ENCODE measurements around the gene SYT8. TPM values are rescaled to one million over a fixed set of nuclear protein-coding genes. Genes with fewer than 3 reads are reported as not detected.

Gene SYT8
- total RNA-seq, 4 donors from 2014 or later, result not detected

DNA sequence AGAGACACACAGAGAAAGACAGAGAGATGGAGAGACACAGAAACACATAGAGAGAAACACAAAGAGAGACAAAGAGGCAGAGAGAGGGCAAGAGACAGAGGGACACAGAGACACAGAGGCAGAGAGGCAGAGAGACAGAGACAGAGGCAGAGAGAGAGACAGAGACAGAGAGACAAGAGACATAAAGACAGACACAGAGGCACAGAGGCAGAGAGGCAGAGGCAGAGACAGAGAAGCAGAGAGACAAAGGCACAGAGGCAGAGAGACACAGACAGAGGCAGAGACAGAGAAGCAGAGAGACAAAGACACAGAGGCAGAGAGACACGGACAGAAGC is 10.3 kb downstream of the SYT8 start:
- no peaks in the 10 kb centered on the region for H3K36me3 ChIP-seq
- 83% methylated on average over 1 of the region's 1 CpG for WGBS
- DNase-seq (ENCODE audit: extremely low spot score), result no peak
- no peak for TF ChIP-seq EP300 (IDR thresholded peaks at IDR 0.05)
- TF ChIP-seq, protein P1, sequence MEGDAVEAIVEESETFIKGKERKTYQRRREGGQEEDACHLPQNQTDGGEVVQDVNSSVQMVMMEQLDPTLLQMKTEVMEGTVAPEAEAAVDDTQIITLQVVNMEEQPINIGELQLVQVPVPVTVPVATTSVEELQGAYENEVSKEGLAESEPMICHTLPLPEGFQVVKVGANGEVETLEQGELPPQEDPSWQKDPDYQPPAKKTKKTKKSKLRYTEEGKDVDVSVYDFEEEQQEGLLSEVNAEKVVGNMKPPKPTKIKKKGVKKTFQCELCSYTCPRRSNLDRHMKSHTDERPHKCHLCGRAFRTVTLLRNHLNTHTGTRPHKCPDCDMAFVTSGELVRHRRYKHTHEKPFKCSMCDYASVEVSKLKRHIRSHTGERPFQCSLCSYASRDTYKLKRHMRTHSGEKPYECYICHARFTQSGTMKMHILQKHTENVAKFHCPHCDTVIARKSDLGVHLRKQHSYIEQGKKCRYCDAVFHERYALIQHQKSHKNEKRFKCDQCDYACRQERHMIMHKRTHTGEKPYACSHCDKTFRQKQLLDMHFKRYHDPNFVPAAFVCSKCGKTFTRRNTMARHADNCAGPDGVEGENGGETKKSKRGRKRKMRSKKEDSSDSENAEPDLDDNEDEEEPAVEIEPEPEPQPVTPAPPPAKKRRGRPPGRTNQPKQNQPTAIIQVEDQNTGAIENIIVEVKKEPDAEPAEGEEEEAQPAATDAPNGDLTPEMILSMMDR (IDR thresholded peaks at IDR 0.05), result no peak
- no peak for TF ChIP-seq POLR2AphosphoS5 (IDR thresholded peaks at IDR 0.05)
- TF ChIP-seq POLR2A (IDR thresholded peaks at IDR 0.05; ENCODE audit: low read depth), result no peak
- H3K4me1 ChIP-seq, result peaks cover 13 to 25% (median 19%) of the 10 kb centered on the region in 4 donors
- intact Hi-C loops (cut with DNase I), result no loop called here
- no peak overlapping the region for H3K4me3 ChIP-seq
- H3K27ac ChIP-seq (replicated peaks in 1 of 4), result peak overlapping the region in 3 of 4 donors; percentile 2 to 23 (median 11)
- H3K27me3 ChIP-seq, result no peaks in the 10 kb centered on the region
- no peaks in the 10 kb centered on the region for H3K9me3 ChIP-seq

DNA sequence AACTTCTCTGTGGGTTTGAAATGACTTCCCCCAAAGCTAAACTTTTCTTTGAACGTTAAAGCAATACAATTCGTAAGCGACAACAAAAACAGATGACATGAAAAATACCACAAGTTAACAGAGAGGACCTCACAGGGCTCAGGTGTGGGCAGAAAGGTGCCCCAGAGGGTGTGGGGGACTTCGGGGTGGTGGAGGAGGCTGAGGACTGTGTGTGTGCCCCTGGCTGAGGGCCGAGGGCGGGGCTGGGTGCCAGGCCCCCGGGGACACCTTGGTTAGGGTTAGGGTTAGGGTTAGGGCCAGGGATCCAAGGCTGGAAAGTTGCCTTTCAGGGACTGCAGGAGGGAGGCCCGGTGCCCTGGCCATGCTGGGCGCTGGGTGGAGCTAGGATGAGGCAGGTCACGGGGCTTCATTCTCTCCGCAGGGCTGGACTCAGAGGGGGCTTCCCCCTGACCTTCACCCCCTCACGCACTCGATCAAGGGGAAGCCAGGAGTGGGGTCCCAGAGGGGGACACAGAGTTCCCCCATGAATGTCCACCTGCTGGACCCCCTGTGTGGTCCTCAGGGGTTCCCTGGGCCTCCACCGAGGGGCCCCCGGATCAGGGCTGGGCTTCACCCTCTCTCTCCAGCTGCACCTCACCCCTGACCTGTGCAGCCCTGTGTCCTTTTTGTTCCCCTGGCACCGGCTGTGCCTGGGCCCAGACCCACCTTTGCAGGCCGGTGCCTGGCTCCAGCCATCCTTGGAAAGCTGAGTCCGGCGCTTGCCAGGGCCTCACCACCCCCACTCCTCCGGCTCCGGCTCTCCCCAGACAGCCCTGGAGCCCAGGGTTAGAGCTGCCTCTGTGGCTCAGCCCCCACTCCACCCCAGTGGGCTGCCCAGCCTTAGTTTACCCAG is 11.0 kb downstream of the SYT8 start:
- intact Hi-C loops (cut with DNase I), result no loop called here
- no peak for TF ChIP-seq POLR2AphosphoS5 (IDR thresholded peaks at IDR 0.05)
- TF ChIP-seq POLR2A (IDR thresholded peaks at IDR 0.05; ENCODE audit: low read depth), result no peak
- TF ChIP-seq, protein P1 (IDR thresholded peaks at IDR 0.05), result no peak
- no peak for TF ChIP-seq EP300 (IDR thresholded peaks at IDR 0.05)
- no peaks in the 10 kb centered on the region for H3K9me3 ChIP-seq
- WGBS, result 83% methylated on average over 18 of the region's 21 CpGs
- no peak overlapping the region for H3K4me3 ChIP-seq
- DNase-seq (ENCODE audit: extremely low spot score), result no peak
- peak overlapping the region in 1 of 4 donors; percentile 23 for H3K27ac ChIP-seq (replicated peaks in 1 of 4)
- H3K27me3 ChIP-seq, result no peaks in the 10 kb centered on the region
- H3K4me1 ChIP-seq, result peaks cover 13 to 20% (median 17%) of the 10 kb centered on the region in 4 donors
- H3K36me3 ChIP-seq, result no peaks in the 10 kb centered on the region

DNA sequence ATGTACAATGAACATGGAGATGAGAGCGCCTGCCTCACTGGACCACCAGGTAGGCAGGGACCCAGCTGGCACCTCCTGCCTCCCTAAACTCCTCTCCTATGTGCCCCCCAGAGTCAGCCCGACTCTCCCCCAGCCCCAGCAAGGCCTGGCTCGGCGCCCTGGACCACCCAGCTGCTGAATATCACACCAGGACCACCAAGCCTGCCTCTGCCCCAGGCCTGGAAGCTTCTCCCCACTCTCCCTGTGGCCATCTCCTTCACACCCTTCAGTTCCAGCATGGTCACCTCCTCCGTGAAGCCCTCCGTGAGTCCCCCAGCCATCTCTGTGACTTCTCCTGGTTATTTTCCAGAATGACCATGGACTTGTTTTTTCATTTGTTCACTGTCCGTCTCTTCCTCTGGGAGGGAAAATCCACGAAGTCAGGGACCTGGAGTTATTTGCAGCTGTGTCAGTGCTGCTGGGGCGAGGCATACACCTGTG is 11.7 kb downstream of the SYT8 start:
- Histone ChIP-seq H3K27ac (replicated peaks in 1 of 4) (no peak overlapping the region), H3K4me3 (no peak overlapping the region), H3K36me3 (no peaks in the 10 kb centered on the region), H3K9me3 (no peaks in the 10 kb centered on the region), H3K27me3 (no peaks in the 10 kb centered on the region), H3K4me1 (peaks cover 13 to 20% (median 17%) of the 10 kb centered on the region in 4 donors)
- 90% methylated on average over 9 of the region's 9 CpGs for WGBS
- TF ChIP-seq POLR2AphosphoS5 (IDR thresholded peaks at IDR 0.05) (no peak), EP300 (IDR thresholded peaks at IDR 0.05) (no peak), POLR2A (IDR thresholded peaks at IDR 0.05; ENCODE audit: low read depth) (no peak)
- TF ChIP-seq, protein P1 (IDR thresholded peaks at IDR 0.05), result no peak
- intact Hi-C loops (cut with DNase I), result no loop called here
- no peak for DNase-seq (ENCODE audit: extremely low spot score)

DNA sequence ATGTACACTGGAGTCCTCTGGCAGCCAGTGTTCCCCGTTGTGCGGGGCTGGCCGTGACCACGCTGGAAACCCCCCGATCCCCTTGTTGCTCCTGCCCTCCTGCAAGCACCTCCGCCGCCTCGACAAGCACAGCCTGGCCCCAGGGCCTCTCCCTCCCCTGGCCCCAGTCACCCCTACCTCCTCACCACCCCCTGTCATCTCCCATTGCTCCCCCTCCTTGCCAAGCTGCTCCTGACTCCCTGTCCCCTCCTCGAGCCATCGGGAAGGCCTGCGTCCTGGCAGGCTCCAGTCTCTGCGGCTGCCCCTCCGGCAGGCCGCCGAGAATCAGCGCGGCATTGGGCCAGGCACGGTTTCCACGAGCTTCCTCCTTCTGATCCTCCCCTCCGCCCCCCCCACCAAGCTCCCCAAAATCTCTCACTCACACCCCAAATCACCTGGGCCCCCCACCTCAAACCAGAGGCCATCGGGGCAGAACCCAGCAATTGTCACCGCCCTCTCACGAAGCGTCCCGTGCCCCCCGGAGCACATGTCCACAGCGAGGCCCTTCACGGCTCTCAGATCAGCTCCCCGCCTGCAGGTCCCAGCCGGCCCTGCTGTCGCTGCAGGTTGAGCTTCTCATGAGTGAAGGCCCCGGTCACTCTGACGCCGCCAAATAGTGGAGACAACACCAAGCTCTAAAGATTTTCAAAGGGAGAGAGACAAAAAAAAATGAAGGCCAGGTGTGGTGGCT is 12.4 kb downstream of the SYT8 start:
- Histone ChIP-seq H3K4me1 (peaks cover 13 to 20% (median 17%) of the 10 kb centered on the region in 4 donors), H3K4me3 (no peak overlapping the region), H3K27me3 (no peaks in the 10 kb centered on the region), H3K36me3 (no peaks in the 10 kb centered on the region), H3K9me3 (no peaks in the 10 kb centered on the region), H3K27ac (replicated peaks in 1 of 4) (no peak overlapping the region)
- TF ChIP-seq, protein P1 (IDR thresholded peaks at IDR 0.05), result no peak
- TF ChIP-seq POLR2AphosphoS5 (IDR thresholded peaks at IDR 0.05) (no peak), POLR2A (IDR thresholded peaks at IDR 0.05; ENCODE audit: low read depth) (no peak), EP300 (IDR thresholded peaks at IDR 0.05) (no peak)
- intact Hi-C loops (cut with DNase I), result no loop called here
- 91% methylated on average over 34 of the region's 34 CpGs for WGBS
- no peak for DNase-seq (ENCODE audit: extremely low spot score)
